Tibial nerve (tissue), 4 donors: ENCODE measurements around the gene IFITM10.

ENCODE experiments used
- EP300 ChIP-seq, 2 donors: sonication (generic); formaldehyde crosslinking; IDR thresholded peaks; one replicate each; pipeline ENCODE4 v1.6.1; 2017; ENCODE audit warnings: antibody characterized with exemption in 2 of 2, mild to moderate bottlenecking in 1 of 2
- TF ChIP-seq, protein P1 (sequence below), 5 experiments: fragments of 200-600 bp in 3 of 5; fragments of 450-650 bp in 2 of 5; sonication (generic) in 3 of 5; IDR thresholded peaks; one replicate each; pipeline ENCODE4 v1.5.1; 2016 to 2019; ENCODE audit warnings: antibody characterized with exemption in 5 of 5, mild to moderate bottlenecking in 3 of 5, moderate library complexity in 2 of 5

DNA sequence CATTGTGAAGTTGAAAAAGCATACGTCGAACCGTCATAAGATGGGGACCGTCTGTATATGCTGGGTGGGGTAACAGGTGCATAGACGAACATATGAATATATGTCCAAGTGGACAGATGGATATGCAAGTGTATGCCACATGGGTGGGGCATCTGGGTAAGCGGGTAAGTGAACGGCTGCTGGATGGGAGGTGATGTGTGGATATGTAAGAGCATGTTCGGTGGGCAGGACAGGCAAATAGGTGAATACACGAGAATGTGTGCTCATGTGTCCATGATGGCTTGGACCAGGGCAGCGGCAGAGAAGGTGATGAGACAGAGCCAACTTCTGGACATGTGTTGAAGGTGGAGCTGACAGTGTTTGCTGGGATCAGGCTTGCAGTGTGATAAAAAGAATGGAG, 12.0 kb downstream of the IFITM10 start:
- TF ChIP-seq, protein P1, sequence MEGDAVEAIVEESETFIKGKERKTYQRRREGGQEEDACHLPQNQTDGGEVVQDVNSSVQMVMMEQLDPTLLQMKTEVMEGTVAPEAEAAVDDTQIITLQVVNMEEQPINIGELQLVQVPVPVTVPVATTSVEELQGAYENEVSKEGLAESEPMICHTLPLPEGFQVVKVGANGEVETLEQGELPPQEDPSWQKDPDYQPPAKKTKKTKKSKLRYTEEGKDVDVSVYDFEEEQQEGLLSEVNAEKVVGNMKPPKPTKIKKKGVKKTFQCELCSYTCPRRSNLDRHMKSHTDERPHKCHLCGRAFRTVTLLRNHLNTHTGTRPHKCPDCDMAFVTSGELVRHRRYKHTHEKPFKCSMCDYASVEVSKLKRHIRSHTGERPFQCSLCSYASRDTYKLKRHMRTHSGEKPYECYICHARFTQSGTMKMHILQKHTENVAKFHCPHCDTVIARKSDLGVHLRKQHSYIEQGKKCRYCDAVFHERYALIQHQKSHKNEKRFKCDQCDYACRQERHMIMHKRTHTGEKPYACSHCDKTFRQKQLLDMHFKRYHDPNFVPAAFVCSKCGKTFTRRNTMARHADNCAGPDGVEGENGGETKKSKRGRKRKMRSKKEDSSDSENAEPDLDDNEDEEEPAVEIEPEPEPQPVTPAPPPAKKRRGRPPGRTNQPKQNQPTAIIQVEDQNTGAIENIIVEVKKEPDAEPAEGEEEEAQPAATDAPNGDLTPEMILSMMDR (IDR thresholded peaks at IDR 0.05): no peak
- peak in 1 of 2 donors; percentile 19 for TF ChIP-seq EP300 (IDR thresholded peaks at IDR 0.05)
